ENCODE data around the gene EID3.

The EID3 gene

DNA sequence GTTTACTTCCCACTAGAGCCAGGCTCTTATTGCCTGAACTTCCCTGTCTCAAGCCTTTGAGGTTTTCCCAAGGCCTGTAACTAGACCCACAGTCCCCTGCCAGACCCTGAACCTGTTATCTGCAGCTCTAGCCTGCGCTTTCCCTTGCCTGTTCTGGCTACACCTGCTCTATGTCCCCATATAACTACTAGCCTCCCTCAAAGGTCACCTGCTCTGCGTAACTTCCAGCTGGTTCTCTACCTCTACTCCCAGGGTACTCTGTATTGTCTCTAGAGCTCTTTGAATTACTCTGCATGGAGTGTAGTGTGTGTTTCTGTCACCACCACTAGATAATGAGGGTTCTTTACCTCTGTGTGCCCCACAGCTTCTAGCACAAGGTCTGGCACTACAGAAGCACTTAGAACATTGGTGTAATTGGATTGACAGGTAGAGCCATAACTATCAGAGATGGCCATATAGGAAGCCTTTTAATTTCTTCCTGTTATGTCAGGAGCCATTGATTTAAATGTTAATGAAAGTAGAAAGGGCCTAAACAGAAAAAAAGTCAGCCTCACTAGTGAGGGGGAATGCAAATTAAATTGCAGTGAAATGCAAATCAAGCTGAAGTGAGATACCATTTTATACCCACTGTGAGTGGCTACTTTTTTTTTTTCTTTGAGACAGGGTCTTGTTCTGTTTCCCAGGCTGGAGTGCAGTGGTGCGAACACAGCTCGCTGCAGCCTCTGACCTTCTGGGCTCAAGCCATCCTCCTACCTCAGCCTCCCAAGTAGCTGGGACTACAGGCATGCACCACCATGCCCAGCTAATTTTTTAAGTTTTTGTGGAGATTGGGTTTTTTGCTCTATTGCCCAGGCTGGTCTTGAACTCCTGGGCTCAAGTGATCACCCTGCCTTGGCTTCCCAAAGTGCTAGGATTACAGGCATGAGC is 47.8 kb downstream of the EID3 start:
- no peak for DNase-seq (ENCODE audit: low spot score)
- Histone ChIP-seq H3K27ac (no peak overlapping the region), H3K4me3 (no peak overlapping the region)
- TF ChIP-seq, protein P1, sequence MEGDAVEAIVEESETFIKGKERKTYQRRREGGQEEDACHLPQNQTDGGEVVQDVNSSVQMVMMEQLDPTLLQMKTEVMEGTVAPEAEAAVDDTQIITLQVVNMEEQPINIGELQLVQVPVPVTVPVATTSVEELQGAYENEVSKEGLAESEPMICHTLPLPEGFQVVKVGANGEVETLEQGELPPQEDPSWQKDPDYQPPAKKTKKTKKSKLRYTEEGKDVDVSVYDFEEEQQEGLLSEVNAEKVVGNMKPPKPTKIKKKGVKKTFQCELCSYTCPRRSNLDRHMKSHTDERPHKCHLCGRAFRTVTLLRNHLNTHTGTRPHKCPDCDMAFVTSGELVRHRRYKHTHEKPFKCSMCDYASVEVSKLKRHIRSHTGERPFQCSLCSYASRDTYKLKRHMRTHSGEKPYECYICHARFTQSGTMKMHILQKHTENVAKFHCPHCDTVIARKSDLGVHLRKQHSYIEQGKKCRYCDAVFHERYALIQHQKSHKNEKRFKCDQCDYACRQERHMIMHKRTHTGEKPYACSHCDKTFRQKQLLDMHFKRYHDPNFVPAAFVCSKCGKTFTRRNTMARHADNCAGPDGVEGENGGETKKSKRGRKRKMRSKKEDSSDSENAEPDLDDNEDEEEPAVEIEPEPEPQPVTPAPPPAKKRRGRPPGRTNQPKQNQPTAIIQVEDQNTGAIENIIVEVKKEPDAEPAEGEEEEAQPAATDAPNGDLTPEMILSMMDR (IDR thresholded peaks at IDR 0.05): no peak

DNA sequence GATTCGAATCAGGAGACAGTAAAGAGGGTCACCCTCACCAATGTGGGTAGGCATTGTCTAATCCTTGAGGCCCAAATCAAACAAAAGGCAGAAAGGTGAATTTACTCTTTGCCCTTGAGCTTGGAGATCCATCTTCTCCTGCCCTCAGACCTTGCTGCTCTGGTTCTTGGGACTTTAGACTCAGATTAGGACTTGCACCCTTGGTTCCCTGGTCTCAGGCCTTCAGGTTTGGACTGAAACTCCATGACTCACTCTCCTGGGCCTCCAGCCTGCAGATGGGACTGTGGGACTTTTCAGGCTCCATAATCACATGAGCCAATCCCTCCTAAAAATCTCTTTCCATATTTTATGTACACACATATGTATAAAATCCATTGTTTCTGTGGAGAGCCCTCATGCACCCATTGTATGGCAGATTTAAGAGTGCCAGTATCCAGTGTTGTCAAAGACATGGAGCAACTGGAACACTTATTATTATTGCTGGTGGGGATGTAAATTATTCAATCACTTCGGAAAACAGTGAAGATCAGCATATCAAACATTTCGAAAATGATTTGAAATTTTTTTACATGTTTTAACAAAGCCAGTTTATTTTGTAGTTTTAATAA is 48.7 kb downstream of the EID3 start:
- TF ChIP-seq, protein P1 (IDR thresholded peaks at IDR 0.05): no peak
- no peak for DNase-seq (ENCODE audit: low spot score)
- no peak overlapping the region for H3K27ac ChIP-seq
- no peak overlapping the region for H3K4me3 ChIP-seq

DNA sequence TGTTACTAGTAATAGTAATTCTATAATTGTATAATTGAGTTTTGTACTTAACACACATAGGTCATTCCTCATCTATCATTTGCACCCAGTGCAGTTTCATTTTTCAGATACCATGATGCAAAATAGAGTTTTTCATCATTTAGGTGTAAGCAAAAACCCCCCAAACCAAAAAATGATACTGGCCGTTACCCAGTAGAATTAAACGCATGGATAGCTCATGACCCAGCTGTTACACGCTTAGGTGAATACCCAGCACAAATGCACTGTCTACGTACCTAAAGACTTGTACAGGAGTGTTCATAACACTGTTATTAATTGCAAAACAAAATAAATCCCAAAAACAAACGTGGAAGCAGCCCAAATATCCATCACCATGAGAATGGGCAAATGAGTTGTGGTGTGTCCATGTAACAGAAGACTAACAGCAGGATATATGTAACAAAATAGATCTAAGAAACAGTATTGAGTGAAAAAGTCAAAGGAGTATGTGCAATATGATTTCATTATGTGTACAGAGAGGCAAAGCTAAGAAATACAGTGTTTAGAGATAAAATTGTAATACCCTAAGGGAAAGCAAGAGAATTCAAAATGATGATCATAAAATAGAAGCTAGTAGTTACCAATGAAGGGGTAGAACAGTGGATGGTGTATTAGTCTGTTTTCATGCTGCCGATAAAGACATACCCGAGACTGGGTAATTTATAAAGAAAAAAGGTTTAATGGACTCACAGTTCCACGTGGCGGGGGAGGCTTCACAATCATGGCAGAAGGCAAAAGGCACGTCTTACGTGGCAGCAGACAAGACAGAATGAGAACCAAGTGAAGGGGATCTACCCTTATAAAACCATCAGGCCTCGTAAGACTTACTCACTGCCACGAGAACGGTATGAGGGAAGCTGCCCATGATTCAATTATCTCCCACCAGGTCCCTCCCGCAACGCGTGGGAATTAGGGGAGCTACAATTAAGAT is 49.8 kb downstream of the EID3 start:
- Histone ChIP-seq H3K27ac (no peak overlapping the region), H3K4me3 (no peak overlapping the region)
- no peak for DNase-seq (ENCODE audit: low spot score)
- TF ChIP-seq, protein P1 (IDR thresholded peaks at IDR 0.05): no peak

DNA sequence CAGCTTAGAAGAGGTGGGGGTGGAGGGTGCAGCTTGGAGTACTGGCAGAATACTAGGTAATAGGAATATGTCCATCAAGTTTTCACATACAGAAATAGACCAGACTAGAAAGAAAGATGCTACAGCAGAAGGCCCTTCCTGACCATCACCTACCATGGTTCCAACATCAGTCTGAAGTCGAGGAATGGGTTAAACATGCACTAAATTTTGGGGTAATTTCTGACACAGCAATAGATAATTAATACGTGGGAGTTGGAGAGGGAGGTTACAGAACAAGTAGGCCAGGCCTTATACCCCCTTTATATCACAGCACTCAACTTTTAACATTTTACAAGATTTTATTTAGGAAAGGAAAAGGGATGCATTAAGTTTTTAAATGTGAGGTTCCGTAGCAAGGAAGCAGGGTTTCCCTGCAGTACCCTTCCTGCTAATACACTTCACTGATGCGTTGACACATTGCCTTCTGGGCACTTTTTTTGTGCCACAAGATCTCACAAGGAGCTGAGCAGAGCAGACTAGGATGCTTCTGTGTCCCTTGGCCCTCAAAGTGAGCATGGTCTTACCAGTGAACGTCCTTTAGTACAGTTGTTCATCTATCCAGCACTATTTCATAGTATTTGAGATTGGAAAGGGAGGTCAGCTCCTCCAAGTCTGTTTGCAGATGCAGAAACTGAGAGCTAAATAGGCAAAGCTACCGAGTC is 50.8 kb downstream of the EID3 start:
- no peak for DNase-seq (ENCODE audit: low spot score)
- no peak overlapping the region for H3K4me3 ChIP-seq
- TF ChIP-seq, protein P1 (IDR thresholded peaks at IDR 0.05): no peak
- no peak overlapping the region for H3K27ac ChIP-seq

Data from coronary artery (tissue), 2 donors.